Measurements from ENCODE around the gene BTBD19.
"Not testable (repeated sequence)": the region's sequence is repeated elsewhere in the genome, so short reads cannot be mapped to it uniquely, and the experiment has no call there.

BTBD19 gene

GRCh38 chr1:44788120-44788860, 20.0 kb upstream of the BTBD19 start, which contains the start of gene BEST4:
BEST4 (minus strand) TSS chr1:44788170; CDS start chr1:44787705, 465 bp downstream.
- DNase-seq: no peak

GRCh38 chr1:44790968-44791801, 17.1 kb upstream of the BTBD19 start:
- DNase-seq: no peak

GRCh38 chr1:44792736-44793502, 15.4 kb upstream of the BTBD19 start:
- DNase-seq: no peak

- not testable (repeated sequence) for DNase-seq
These were observed 10.4 kb upstream of the BTBD19 start for GRCh38 chr1:44797886-44798285.

GRCh38 chr1:44798481-44799365, 9.6 kb upstream of the BTBD19 start:
- DNase-seq: no peak

- peak; percentile 98 for DNase-seq
These were observed 8.3 kb upstream of the BTBD19 start, which contains the start of gene PLK3 for GRCh38 chr1:44799770-44800584. PLK3 (plus strand) TSS chr1:44800377; CDS start chr1:44800464, 87 bp downstream.

GRCh38 chr1:44801491-44802305, 6.6 kb upstream of the BTBD19 start:
- peak; percentile 44 for DNase-seq

GRCh38 chr1:44802306-44803061, 5.8 kb upstream of the BTBD19 start:
- no peak for DNase-seq

- DNase-seq: no peak
These were observed 5.3 kb upstream of the BTBD19 start for GRCh38 chr1:44803062-44803311.

GRCh38 chr1:44803312-44804095, 4.8 kb upstream of the BTBD19 start:
- DNase-seq: no peak

- no peak for DNase-seq
These were observed 2.9 kb upstream of the BTBD19 start for GRCh38 chr1:44805311-44806024.

GRCh38 chr1:44806025-44806703, 2.2 kb upstream of the BTBD19 start:
- no peak for DNase-seq

- DNase-seq: no peak
These were observed 1.5 kb upstream of the BTBD19 start, which contains the start of gene DYNLT4 for GRCh38 chr1:44806704-44807363. DYNLT4 (minus strand) TSS chr1:44807351; CDS start chr1:44806668, 683 bp downstream.

- DNase-seq: peak; percentile 97
These were observed 810 bp upstream of the BTBD19 start for GRCh38 chr1:44807364-44808062.

GRCh38 chr1:44808938-44809917, 905 bp downstream of the BTBD19 start:
- peak; percentile 92 for DNase-seq

All from CD4-positive, alpha-beta T cell treated with Interleukin-15 for 1 hour (primary cell).